GM23248 (cell line): Measurements from ENCODE around the gene ITK.

Source experiments
- EZH2 ChIP-seq: fragments of 200-600 bp; sonication (generic); IDR thresholded peaks from 2 replicates; pipeline ENCODE4 v1.6.1; 2018; ENCODE audit warnings: antibody characterized with exemption, mild to moderate bottlenecking; ENCODE audit not compliant: insufficient read depth, poor library complexity, severe bottlenecking
- EZH2phosphoT487 ChIP-seq: fragments of 200-600 bp; sonication (generic); IDR thresholded peaks from 2 replicates; pipeline ENCODE4 v1.6.1; 2018; ENCODE audit warnings: antibody characterized with exemption, moderate library complexity, mild to moderate bottlenecking, low read depth; ENCODE audit not compliant: insufficient read depth

DNA sequence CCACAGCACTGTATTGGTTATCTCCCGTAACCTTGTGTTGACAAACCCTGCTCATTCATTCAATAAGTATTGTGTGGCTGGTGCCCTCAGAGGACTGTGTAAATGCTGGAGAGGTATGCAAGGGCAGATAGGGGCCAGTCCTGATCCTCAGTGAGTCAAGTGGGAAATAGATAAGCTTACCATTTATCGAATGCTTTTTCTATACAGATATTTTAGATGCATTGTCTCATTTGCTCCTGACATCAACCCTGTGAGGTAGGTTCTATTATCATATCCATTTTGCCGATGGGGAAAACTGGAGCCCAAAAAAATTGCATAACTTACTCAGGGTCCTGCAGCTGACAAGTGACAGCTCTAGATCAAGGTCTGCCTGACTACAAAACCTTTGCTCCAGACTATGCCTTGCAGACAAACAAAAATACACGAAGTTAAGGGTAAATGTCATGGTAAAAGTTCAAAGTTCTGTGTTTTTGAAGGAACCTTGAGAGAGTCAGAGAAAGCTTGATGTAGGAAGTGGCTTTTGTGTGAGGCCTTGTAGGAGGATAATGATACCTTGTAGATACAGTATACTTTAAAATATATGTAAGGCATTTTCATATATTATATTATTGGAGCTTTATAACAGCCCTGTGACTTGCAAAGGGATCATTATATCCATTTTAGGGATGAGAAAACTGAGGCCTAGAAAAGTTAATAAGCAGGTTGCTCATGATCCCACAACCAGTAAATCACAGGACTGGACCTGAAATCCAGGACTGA lies 107.9 kb downstream of the ITK start:
- TF ChIP-seq EZH2, result no peak
- no peak for TF ChIP-seq EZH2phosphoT487
